K562 (cell line): ENCODE data around the gene CACNA1C. TPM values are rescaled to one million over a fixed set of nuclear protein-coding genes. Genes with fewer than 3 reads are reported as not detected.

Source experiments
- ATAC-seq: fragments of 200-7000 bp; cut with Tn5 transposase; 3 replicates; pipeline ENCODE4 v1.9.1; 2020; ENCODE audit warnings: moderate library complexity
- BruUV-seq: library from RNA; stranded (reverse); fragments of 400-500 nt; replicated peaks from 2 replicates; lab custom pipeline; 2021; lab: Mats Ljungman, UMichigan
- CTCF ChIA-PET: fragments of 300-600 bp; formaldehyde crosslinking; extraction: SDS; loops from one replicate; lab custom pipeline; 2021; ENCODE audit warnings: low intra/inter-chr PET ratio; lab: Yijun Ruan, JAX
- POLR2A ChIA-PET: fragments of 300-600, 350-650 bp; sonication (Branson Sonifier 250); formaldehyde crosslinking; extraction: SDS; loops from one replicate; lab custom pipeline; 2021; ENCODE audit warnings: antibody characterized with exemption, inconsistent platforms; lab: Yijun Ruan, JAX
- DNase-seq, 4 experiments: peaks; one replicate each; pipeline versions ENCODE4 v3.0.0 to v3.0.0-alpha.2; 2011 to 2018; ENCODE audit warnings: low spot score in 3 of 4, mixed read lengths in 3 of 4; ENCODE audit errors: extremely low read depth in 1 of 4
- FAIRE-seq: peaks from 2 replicates; lab custom pipeline; 2011; peaks lifted over from hg19 to GRCh38; lab: Jason Lieb, UNC
- H2AFZ ChIP-seq: 2 replicates; pipeline ENCODE4 v1.6.0; 2011; ENCODE audit warnings: low read depth, low read length, control low read depth, inconsistent platforms
- H3K27ac ChIP-seq: fragments of 200-600 bp; 3 replicates; pipeline ENCODE4 v1.8.0; 2011; ENCODE audit warnings: low read depth, mild to moderate bottlenecking, control low read depth, inconsistent platforms, low read length, moderate library complexity, mixed read lengths; ENCODE audit errors: extremely low read depth
- H3K27me3 ChIP-seq, 2 experiments: fragments of 300-600 bp in 1 of 2; 2 replicates in 1 of 2; 3 replicates in 1 of 2; pipeline versions ENCODE4 v1.6.0 to v1.8.0; 2011; ENCODE audit warnings: inconsistent platforms in 2 of 2, low read length in 2 of 2, mild to moderate bottlenecking in 1 of 2, mixed read lengths in 1 of 2, moderate library complexity in 1 of 2; ENCODE audit not compliant: control insufficient read depth in 2 of 2, insufficient read depth in 2 of 2
- H3K36me3 ChIP-seq: fragments of 300-600 bp; 3 replicates; pipeline ENCODE4 v1.8.0; 2011; ENCODE audit warnings: mild to moderate bottlenecking, low read length, inconsistent platforms; ENCODE audit not compliant: control insufficient read depth, insufficient read depth
- H3K4me1 ChIP-seq, 2 experiments: fragments of 200-600 bp in 1 of 2; replicated peaks in 1 of 2; 2 replicates in 1 of 2; 3 replicates in 1 of 2; pipeline versions ENCODE4 v1.5.1 to v1.8.0; 2011; ENCODE audit warnings: inconsistent platforms in 2 of 2, low read length in 2 of 2, mild to moderate bottlenecking in 1 of 2, mixed read lengths in 1 of 2, moderate library complexity in 1 of 2; ENCODE audit not compliant: control insufficient read depth in 2 of 2, insufficient read depth in 2 of 2
- H3K4me2 ChIP-seq: 2 replicates; pipeline ENCODE4 v1.6.1; 2011; ENCODE audit warnings: low read length, control low read depth, inconsistent platforms, mixed read lengths; ENCODE audit not compliant: insufficient read depth
- H3K4me3 ChIP-seq: fragments of 200-600 bp; sonication (generic), shearing (Covaris generic); 2 replicates; pipeline ENCODE4 v1.5.1; 2016; ENCODE audit warnings: control low read depth, inconsistent platforms
- H3K79me2 ChIP-seq: fragments of 200-600 bp; 3 replicates; pipeline ENCODE4 v1.8.0; 2011; ENCODE audit warnings: low read length, inconsistent platforms; ENCODE audit not compliant: control insufficient read depth, insufficient read depth
- H3K9ac ChIP-seq, 2 experiments: 2 replicates each; pipeline versions ENCODE4 v1.6.0 to v1.6.1; 2011; ENCODE audit warnings: low read depth in 2 of 2, low read length in 2 of 2, control low read depth in 1 of 2, inconsistent platforms in 1 of 2, mild to moderate bottlenecking in 1 of 2, mixed read lengths in 1 of 2; ENCODE audit not compliant: insufficient read depth in 1 of 2
- H3K9me1 ChIP-seq: one replicate; pipeline ENCODE4 v1.6.0; 2011; ENCODE audit warnings: inconsistent platforms, mild to moderate bottlenecking, low read length, moderate library complexity; ENCODE audit not compliant: control insufficient read depth, insufficient read depth
- H3K9me3 ChIP-seq: replicated peaks from 2 replicates; pipeline ENCODE4 v1.5.1; 2011; ENCODE audit warnings: low read depth, low read length, inconsistent platforms; ENCODE audit not compliant: control insufficient read depth, insufficient read depth
- H4K20me1 ChIP-seq: replicated peaks from 2 replicates; pipeline ENCODE4 v1.6.1; 2011; ENCODE audit warnings: low read length, inconsistent platforms, mixed read lengths; ENCODE audit not compliant: control insufficient read depth, insufficient read depth
- CSDE1 ChIP-seq, 2 experiments: fragments of 450-650 bp; IDR thresholded peaks; 2 replicates each; pipeline ENCODE4 v1.6.1; 2016; ENCODE audit warnings: mild to moderate bottlenecking in 1 of 2
- MYNN ChIP-seq, 2 experiments: sonication (generic); formaldehyde crosslinking in 1 of 2; IDR thresholded peaks; 2 replicates each; pipeline versions ENCODE4 v1.5.0 to v1.6.1; 2016 to 2020; ENCODE audit warnings: antibody characterized with exemption in 1 of 2, missing genetic modification reagents in 1 of 2
- NONO ChIP-seq, 2 experiments: fragments of 200-400 bp in 1 of 2; fragments of 450-650 bp in 1 of 2; formaldehyde crosslinking in 1 of 2; IDR thresholded peaks; 2 replicates each; pipeline ENCODE4 v1.6.1; 2017; ENCODE audit warnings: low read depth in 2 of 2, mild to moderate bottlenecking in 2 of 2, moderate library complexity in 2 of 2, low read length in 1 of 2
- RFX1 ChIP-seq: fragments of 450-650 bp; IDR thresholded peaks from 2 replicates; pipeline ENCODE4 v1.6.1; 2016; ENCODE audit warnings: mild to moderate bottlenecking, moderate library complexity
- STAT5B ChIP-seq: fragments of 250-450 bp; sonication (Bioruptor Pico); IDR thresholded peaks from 2 replicates; pipeline ENCODE4 v1.8.0; 2021; ENCODE audit warnings: mild to moderate bottlenecking, inconsistent platforms
- U2AF1 ChIP-seq: fragments of 200-400 bp; formaldehyde crosslinking; optimal IDR thresholded peaks from 2 replicates; pipeline ENCODE3; 2017; ENCODE audit warnings: mild to moderate bottlenecking, low read depth, low read length, moderate library complexity
- WGBS: fragments of 100-300 bp; shearing (Covaris generic); methylation state at CpG from one replicate; pipeline ENCODE4 v1.1.6; 2016; ENCODE audit warnings: low coverage, mixed read lengths; ENCODE audit not compliant: insufficient coverage; ENCODE audit errors: missing lambda C conversion rate; 5-methylcytosine and 5-hydroxymethylcytosine counted together
- in situ Hi-C: fragments of 300-500 bp; cut with MboI; formaldehyde crosslinking; loops from 4 replicates; pipeline ENCODE4 v1.15.0; 2018; ENCODE audit warnings: inconsistent platforms, mixed read lengths
- intact Hi-C: fragments of 100-400 bp; cut with micrococcal nuclease; formaldehyde crosslinking; loops from 2 replicates; pipeline ENCODE4 v1.14.2; 2022
- polyA plus RNA-seq, 8 experiments: library from polyadenylated mRNA; depleted of rRNA in 4 of 8; stranded (reverse) in 5 of 8; unstranded in 3 of 8; fragments of >200 nt; fragmentation: Nextera tagmentation in 2 of 8; fragmentation: Illumina TruSeq in 1 of 8; extraction: Ambion mirVana in 2 of 8; extraction: Trizol in 1 of 8; gene quantifications; 2 replicates each; pipeline versions ENCODE4 v1.2.1 to v1.2.3, GENCODE V29; 2011 to 2014; ENCODE audit warnings: inconsistent platforms in 1 of 8, missing spikeins in 1 of 8
- total RNA-seq, 7 experiments: library from RNA; depleted of rRNA in 6 of 7; stranded (reverse); fragments of >200 nt in 6 of 7; fragmentation: Illumina TruSeq in 2 of 7; extraction: Trizol in 2 of 7; gene quantifications; 2 replicates each; pipeline versions ENCODE4 v1.2.1 to v1.2.3, GENCODE V29; 2011 to 2021; ENCODE audit warnings: low replicate concordance in 1 of 7

CACNA1C gene
- total and polyA plus RNA-seq, 9 of the 15 experiments (the other 6 are each of a cell fraction or from before 2014, with no cell fraction given): not detected

DNA sequence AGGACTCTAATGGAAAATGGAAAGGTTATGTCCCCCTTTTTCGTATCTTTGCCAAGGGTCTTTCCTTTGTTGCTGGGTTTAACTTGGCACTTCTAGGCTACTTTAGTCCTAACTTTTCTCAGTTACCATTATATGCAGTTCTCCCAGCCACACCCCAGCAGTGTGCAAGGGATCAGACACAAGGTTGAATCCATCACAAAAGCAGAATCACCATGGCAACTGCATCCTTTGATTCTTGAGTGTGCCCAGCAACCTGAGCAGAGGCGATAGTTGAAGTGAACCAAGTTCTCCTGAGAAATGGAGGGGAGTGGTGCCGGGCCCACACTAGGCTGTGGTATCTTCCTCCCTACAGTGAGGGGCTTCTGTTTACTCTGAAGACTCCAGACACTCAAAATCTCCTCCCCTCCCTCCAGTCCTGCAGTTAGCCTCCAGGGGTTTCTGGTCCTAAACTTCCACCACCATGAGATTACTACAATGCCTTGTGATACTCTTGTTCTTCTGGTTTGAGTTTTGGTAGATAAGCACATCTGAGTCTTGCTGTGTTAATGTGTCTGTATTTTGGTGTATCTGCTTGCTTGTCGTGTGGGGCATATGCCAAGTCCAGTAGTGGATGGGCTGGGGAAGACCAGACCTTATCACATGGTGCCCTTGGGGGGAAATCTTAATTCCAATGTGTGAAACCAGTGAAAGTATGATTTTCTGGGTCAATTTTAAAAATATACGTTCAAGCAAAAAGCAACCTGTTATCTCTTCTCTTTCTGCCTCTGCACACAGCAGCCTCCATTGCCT is 183.9 kb downstream of the CACNA1C start:
- H2AFZ ChIP-seq: no peak overlapping the region
- H3K9ac ChIP-seq: no peak overlapping the region
- no peak overlapping the region for H3K4me2 ChIP-seq
- ChIA-PET CTCF (no interaction called here), POLR2A (no interaction called here)
- BruUV-seq: no TSS peak
- no peaks in the 10 kb centered on the region for H3K4me1 ChIP-seq
- no peaks in the 10 kb centered on the region for H3K9me1 ChIP-seq
- no peaks in the 10 kb centered on the region for H3K36me3 ChIP-seq
- intact Hi-C loops: no loop called here
- in situ Hi-C loops: no loop called here
- no peak for ATAC-seq
- H3K4me3 ChIP-seq: no peak overlapping the region
- 0% methylated on average over 5 of the region's 5 CpGs for whole genome bisulfite sequencing
- H4K20me1 ChIP-seq: no peaks in the 10 kb centered on the region
- peaks cover 0 to 10% of the 10 kb centered on the region in 2 experiments; a peak in 2 of 5 replicates for H3K27me3 ChIP-seq
- H3K79me2 ChIP-seq: no peaks in the 10 kb centered on the region
- no peaks in the 10 kb centered on the region for H3K9me3 ChIP-seq
- DNase-seq: no peak
- H3K27ac ChIP-seq: no peak overlapping the region
- no peak for FAIRE-seq
- TF ChIP-seq STAT5B (no peak), U2AF1 (no peak), CSDE1 (IDR thresholded peaks at IDR 0.05) (no peak), MYNN (IDR thresholded peaks at IDR 0.05) (no peak), MYNN (CRISPR knock-in tag; IDR thresholded peaks at IDR 0.05) (no peak), RFX1 (peak; percentile 33; the same call in 1 of the 2 replicates), NONO (IDR thresholded peaks at IDR 0.05; ENCODE audit: low read depth in 2 of 2, low read length in 1 of 2) (no peak)
